ENCODE data around the gene MAP2K6.

Gene MAP2K6

DNA sequence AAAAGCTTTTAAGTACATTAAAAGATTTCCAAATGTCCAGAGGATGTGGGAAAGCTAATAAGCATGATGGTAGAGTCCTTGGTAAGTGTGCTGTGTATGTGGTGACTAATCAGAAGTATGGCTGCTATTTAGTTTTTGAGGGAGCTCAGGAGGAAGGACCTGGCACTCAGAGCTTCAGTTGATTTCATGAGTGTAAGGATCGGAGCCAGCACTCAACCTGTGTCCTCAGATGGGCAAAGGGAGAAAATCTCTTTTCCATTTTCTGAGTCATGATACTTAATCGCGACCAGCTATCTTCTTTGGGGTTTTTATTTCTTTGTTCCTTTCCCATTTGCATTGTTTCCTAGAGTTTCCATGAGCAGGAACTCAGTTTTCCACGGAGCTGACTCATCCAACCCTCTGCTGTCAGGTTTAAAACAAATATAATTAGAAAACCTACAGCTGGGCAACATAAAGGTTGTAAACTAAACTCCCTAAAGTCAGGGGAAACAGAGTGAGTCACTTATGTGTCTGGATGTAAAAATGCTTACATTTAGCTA lies 125.4 kb downstream of the MAP2K6 start:
- DNase-seq = no peak

DNA sequence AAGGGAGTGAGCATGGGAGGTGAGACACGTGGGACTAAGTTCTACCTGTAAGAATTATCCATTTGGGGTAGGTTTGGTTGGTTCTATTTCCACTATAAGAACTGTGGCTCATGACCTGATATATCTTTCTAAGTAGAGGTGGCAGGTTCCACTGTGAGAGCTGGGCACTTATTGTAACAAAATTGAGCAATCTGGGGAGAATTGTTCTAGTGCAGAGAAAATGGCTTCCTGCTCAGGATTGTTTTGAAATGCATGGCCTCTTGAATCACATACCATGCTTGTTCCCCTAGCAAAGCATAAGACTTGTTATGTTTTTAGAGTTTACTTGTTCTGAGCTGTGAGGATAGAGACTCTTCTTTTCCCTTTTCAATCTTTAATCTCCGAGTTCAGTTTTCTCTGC lies 125.9 kb downstream of the MAP2K6 start:
- no peak for DNase-seq

DNA sequence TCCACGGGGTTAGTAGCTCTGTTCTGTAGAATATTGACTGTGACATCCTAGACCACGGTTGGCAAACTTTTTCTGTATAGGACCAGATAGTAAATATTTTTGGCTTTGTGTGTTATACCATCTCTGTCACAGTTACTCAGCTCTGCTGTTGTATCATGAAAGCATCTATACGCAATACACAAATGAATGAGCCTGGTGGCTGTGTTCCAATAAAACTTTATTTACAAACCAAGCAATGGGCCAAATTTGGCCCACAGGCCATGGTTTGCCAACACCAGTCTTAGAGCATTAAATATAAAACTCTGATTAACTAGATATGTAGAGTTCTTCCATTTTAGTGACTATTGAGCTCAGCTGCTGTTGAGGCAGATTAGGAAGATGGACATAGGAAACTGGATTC lies 132.7 kb downstream of the MAP2K6 start:
- no peak for DNase-seq

DNA sequence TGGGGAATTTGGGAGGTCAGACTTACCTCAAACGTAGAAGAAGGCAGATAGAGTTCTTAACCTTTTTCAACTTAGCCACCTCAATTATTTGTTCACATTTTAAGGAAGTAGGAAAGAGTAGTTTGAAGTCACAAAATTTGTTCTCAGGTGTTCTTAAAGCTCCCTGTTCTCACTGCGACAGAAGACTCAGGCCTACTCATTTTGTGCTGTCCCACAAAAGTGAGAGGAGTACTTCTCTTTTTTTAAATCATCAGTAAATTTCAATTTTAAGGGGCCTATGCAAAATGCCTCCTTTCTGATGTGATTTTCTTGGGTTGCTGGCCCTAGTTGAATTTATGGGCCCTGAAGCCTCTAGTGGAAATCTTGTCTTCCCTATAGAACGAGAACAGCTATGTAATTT lies 133.4 kb downstream of the MAP2K6 start:
- no peak for DNase-seq

DNA sequence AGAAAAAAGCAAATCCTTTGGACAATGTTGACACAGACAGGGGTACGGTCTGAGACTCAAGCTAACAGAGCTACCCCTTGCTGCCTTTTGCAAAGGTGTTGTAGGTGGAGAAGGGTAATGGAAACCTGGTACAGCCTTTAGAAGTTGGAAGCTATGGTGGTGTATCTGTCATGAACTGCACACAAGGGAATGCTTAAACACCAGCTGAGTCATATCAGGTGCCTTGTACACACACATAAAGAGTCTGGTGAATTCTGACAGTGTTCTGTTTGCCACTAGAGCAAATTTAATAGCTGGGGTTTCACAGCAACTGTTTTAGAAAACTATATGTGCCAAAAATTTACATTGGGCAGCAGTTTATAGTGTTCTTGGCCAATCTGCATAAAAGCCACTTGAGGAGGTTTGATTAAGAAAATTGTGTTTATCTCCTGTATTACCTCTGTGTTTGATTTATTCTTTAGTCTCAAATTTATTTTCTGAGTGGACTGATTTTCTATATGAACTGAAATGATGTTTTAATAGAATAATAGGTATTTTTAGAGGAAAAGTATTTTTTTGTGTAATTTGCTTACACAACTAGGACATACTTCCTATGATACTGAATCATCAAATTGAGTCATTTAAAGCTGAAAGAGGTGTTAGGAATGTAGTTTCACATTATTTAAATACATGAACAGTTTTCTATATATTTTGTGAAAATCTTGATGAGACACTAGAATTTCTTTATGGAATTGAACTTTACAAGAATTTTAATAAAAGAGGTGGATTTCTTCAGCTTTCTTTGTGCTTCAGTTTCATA lies 136.9 kb downstream of the MAP2K6 start:
- DNase-seq = no peak

DNA sequence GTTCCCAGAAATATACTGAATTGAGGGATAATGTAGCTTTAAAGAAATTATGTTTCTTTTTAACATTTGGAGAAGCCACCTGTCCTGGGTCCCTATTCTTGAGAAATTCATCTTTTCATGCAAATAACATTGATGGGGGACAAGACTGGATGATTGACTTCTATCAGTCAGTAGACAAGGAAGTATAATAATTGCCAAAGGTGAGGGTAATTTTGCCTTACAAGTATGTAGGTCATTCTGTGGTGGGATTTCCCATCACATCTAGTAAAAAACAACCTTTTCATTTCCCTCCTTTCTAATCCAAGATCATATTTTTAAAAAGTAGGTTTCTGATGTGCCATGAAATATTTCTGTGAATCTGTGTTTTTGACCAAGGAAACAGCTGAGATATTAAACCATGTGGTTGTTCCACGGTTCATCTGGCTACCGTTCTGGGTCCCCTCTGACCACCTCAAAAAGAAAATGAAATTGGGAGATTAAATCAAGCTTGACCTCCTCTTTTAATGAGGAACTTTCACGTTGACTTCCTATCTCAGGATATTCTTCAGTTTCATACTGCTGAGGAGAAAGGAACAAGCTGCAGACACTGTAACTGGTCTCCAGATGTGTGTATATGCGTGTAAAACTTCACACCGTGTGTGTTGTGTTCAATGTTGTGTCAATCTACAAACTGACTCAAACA lies 138.6 kb downstream of the MAP2K6 start:
- DNase-seq = no peak

DNA sequence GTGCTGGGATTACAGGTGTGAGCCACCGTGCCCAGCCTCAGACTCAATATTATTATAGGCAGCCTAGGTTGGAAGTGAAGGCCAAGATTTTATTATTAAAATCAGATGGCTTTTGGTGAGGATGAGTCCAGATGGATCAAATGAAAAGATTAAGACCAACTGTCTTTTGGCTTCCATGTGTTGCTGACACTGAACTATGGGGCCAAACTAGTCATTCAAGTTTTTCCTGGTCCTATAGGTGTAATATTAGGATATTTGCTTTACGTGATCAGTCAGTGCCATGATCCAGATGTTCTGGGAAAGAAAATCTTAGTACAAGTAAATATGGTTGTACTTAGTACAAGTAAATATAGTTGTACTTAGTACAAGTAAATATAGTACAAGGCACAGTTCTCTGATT lies 140.6 kb downstream of the MAP2K6 start:
- no peak for DNase-seq

DNA sequence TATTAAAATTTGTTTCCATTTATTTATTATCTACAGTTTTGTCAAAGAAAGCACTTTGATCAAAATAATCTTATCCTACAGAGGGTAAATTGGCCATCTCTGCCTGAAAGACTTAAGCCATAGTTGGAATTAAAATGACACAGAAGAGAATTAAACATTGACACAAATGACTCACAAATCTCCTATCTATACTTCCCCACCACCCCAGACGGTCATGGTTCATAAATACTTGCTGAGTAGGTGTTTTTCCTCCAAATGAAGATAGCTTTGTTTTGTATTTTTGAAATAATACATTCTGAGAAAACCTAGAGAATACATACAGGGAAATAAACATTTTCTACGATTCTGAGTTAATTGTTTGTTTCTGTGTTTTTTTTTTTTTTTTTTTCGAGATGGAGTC lies 142.8 kb downstream of the MAP2K6 start:
- no peak for DNase-seq

DNA sequence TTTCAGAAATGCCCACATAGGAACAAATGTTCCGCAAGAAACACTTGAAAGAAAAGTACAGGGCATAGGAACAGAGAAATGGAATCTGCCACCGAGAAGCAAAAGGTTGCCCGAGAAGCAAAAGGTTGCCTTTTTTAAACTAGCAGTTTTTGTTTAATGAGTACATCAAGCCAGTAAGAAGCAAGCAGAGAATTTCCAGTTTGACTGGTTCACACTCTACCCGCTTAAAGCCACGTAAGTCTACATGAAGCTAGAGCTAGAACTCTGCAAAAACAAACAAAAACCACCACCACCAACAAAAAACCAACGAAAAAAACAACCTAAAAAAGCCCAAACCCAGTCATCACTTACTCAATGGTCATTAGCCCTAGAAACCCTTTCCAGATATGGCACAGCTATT lies 144.3 kb downstream of the MAP2K6 start:
- DNase-seq = no peak

DNA sequence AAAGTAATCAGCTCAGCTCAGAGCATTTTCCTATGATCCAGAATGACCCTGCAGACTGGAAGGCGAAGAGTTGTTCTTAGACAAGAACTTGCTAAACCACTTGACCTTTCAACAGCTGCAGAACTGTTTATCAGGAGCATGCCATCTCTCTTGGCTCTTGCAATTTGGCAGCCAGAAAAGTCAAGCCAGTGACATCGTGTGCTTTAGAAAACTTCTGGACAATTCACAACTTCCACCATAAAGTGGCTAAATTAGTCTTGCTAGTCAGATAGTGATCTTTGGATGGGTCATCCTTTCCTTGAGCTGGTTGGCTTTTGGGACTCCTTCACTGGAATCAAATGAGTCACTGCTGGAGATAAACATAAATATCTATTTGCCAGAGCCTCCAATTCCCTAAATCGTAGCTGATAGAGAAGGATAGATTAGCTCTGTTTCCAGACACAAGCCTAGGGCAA lies 146.5 kb downstream of the MAP2K6 start:
- no peak for DNase-seq

DNA sequence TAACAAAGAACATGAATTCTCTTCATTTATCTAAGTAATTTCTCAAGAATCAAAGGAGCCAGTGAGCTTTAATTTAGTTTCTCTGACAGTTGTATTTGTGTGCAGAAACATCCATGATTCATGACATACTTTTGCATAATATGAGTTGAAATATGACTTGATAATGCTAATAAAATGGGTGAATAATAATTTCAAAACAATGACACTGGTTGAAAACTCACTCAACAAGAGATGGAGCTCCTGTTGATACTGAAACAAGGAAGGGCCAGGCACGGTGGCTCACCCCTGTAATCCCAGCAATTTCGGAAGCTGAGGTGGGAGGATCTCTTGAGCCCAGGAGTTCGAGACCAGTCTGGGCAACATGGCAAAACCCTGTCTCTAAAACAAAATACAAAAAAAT lies 147.0 kb downstream of the MAP2K6 start:
- no peak for DNase-seq

DNA sequence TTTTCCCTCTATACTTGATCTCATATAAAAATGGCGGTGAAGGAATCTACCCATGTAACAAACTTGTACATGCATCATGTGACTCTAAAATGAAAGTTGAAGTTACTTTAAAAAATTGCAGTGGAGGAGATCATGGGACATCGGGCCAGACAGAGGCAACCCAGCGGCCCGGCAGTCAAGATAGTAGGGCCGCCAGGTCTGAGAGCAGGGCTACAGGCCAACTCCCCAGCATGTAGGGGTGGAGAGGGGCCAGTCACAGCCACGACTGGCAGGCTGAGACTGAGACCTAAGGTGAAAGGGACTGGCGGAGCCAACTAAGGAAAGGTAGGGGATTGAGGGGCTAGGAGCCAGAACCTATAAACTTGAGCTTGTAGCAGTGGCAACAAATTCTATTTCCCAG lies 150.9 kb downstream of the MAP2K6 start:
- DNase-seq = no peak

DNA sequence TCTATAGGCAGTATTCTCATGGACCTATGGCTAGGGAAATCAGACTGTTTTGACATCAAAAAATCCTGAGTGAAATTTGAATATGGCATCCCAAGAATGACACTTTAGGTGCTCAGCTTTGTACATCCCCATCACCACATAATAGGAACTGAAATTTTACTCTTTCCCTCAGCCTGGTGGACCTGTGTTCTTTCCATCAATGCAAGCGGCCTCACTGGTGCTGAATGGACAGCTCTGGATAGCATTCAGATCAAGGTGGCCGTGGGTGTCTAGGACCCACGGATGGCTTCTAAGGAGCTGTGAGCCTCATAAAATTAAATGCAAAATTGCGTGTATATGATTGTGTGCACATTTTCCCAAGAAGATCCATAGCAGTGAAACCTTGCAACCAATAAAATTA lies 152.6 kb downstream of the MAP2K6 start:
- no peak for DNase-seq

DNA sequence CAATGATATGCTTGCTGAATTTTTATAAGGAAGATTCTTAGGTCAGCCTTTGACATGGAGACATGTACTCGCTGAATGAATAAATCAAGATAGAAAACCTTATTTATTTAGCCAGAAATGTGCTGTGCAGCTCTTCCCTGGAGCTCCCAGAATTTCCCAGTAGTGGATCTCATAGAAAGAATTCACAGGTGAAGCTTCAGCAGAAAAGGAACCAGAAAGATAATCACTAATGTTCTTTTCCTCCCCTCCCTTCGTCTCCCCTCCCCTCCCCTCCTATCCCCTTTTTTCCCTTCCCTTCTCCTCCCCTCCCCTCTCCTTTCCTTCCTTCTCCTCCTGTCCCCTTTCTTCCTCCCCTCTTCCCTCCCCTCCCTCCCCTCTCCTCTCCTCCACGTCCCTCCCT lies 158.2 kb downstream of the MAP2K6 start:
- DNase-seq = no peak

DNA sequence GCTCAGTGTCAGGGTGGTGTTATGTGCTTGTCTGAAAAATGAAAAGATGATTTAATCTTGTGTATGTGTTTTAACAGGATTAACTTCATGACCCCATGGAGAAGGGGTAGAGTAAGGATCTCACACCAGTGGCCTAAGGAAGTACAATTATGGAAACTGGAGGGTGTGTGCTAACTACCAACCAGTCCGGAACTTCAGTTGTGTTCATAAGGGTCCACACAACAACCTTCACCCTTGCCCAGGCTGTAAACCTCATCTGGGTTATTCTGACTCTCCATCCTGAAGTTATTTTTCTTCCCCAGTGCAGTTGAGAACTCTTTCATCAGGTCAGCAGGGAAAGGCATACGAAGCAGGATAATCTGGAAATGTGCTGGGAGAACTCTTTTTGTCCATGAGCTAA lies 158.9 kb downstream of the MAP2K6 start:
- no peak for DNase-seq

DNA sequence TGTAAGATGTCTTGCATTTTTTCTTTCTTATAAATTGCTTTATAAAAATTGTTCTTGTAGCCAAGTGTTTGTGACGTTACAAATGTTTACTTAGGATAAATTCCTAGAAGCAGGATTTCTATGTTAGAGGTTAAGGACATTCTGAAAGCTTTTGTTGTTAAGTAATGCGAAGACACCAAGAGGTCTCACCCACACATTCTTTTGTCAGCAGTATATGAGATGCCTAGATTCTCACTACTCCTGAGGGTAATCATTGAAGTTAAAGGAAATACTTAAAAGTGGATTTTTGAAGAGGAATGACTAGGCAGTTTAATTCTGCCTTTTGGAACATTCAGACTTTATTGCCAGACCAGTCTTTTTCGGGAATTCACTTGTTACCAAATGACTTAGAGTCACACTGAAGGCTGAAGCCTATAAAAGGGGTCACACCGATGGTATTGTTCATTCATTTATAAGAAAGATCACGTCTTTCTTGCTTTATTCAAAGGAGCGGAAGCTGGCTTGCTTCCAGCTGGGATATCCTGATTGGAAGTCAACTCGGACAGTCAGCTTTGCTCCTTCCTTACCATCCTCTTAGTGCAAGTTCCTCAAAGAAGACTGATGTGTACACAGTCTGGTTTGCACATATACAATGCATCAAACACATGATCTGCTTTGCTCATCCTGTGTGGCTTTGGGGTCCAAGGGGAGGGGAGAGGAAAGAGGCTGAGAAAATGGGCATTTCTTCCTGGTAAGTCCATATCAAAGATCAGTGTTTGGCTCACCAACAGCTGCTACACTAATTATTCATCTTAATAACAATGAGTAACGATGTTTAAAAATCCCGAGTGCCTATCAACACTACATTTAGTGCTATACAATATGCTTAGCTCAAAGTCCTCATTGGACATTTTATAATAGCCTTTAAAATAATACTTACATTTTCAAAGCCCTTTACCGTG lies 160.0 kb downstream of the MAP2K6 start:
- no peak for DNase-seq

DNA sequence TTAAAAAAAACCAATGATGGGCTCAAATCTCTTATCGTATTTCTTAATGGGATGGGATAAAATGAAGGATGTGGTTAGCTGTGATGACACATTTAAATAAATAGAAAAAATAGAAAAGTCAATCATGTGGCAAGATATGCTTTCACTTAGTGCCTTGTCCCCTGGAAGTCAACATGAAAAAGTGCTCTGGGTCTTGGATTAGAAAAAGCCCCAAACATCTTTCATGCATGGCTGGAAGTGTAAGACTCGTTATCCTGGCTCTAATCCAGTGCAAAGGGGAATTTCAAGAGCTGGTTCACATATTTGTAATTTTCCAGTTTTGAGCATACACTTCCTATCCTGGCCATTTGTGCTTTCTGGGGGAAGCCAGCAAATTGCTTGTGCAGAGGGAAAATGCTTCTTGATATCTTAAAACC lies 160.9 kb downstream of the MAP2K6 start:
- DNase-seq = no peak

DNA sequence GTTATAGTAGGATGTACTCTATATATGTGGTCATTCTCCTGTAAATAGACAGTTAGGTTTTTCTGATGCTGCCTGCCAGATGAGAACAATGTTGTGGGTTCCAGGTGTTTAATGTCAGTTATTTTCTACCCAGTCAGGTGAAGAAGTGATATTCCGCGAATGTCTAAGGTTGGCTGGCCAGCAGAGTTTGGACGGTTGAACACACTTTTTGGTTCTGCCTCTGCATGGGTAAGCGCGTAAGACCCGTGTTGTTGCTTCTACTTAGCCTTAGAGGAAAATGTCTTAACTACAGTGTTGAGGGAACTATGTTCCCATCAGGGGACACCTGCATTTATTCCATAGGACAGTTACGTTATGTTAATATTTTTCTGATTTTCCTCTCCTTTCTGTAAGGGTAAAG lies 162.6 kb downstream of the MAP2K6 start:
- no peak for DNase-seq

DNA sequence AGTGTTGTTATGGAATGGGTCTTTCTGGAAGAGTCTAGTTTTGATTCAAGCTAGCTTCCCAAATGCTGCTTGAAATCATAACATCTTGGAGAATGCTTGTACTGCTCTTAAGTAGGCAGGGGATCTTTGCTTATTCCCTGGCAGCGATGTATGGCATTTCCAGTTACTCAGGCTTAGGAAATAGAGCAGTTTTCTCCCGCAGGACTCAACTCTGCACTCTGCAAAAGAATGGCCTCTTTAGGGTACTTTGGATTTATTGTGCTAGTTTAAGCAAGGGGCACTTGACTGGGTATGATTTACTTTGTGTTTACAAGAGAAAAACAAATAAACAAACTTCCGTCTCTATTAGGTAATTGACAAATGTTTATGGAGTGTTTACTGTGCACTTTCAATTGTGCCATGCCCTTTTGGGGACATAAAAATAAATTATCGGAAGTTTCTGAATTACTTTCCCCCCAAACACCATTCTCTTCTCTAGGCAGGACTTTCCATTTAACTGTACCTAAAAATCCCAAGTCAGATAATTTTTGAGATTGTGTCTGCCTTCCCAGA lies 164.0 kb downstream of the MAP2K6 start:
- DNase-seq = no peak

DNA sequence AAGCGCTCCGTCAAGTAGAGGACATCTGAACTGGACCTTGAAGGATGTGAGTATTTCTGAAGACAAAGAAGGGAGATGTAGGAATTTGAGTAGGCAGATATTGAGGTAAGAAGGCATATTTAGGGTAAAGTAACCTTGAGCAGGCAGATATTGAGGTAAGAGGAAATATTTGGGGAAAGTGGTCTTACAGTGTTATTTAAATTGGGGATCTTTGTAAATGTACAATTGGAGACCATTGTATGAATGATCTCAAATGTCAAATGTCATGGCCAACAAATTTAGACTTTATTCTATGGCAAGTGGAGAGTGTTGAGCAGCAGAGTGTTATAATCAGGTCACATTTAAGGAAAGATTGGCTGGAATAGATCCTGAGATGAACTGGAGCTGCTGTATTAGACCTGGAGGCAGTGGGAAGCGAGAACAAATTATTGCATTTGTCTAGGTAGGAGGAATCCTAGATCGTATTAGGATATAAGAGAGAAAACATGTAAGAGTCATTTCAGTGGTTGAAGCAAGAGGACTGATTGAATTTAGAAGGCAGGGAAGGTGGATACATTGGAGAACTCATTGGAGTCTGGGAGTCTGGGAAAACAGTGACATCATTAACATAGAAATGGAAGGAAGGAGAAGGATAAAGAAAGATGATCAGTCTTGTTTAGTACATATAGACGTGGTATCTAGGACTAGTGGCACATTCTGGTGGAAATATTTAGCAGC lies 165.6 kb downstream of the MAP2K6 start:
- DNase-seq = no peak

DNA sequence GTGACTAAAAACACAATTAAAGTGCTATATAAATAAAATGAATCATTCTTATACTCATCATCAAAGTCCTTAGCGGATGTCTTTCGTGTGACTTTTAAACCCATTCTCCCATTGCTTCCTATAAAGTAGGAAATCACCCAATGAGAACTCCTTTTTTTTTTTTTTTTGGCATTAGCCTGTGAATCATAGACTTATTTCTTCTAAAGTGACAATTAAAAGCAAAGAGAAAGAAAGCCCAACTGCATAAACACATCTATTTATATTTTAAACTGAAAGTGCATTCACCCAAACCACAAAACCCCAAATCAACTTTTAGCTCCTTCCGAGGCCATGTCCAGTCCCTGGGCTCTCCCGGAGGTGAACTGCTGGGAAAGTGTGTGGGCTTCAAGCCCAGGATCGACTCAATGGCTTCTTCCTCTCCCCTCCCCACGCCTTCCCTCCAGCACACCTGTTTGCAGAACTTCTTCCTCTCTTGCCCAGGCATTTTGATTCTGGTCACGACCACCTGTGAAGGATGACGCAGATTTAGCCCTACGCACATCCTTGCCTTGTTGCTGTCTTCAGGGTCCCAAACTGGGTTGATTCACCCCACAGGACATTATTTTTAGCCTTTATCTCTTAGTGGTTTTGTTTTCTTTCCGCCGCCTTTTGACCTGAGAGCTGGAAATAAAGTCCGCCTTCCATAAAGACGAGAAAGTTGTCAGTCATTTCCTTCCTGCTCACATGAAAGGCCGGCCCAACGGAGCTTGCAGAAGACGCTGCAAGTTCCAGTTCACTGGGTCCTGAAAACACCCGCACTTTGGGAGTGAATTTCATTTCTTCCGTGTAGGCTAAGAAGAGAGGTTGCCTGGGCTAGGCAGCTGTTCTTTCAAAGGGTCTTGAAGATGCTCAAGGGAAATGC lies 166.8 kb downstream of the MAP2K6 start:
- peak; percentile 2 for DNase-seq
